T1000 (cell line): ENCODE measurements around the gene UTP25.
A peak's percentile ranks its signal among the peaks of the same experiment; 100 is the strongest.
"Not testable (repeated sequence)": the region's sequence is repeated elsewhere in the genome, so short reads cannot be mapped to it uniquely, and the experiment has no call there.

Experiments
- DNase-seq: peaks from one replicate; lab custom pipeline; 2025; ENCODE audit warnings: mixed read lengths; lab: John Stamatoyannopoulos, UW

UTP25 gene

GRCh38 chr1:209898851-209899250 is 71.1 kb downstream of the UTP25 start:
- DNase-seq: not testable (repeated sequence)

GRCh38 chr1:209899948-209900347 is 72.2 kb downstream of the UTP25 start:
- no peak for DNase-seq

- peak; percentile 28 for DNase-seq
Observed at GRCh38 chr1:209900734-209901133, 73.0 kb downstream of the UTP25 start.

- no peak for DNase-seq
Observed at GRCh38 chr1:209901211-209901610, 73.4 kb downstream of the UTP25 start.

- DNase-seq: not testable (repeated sequence)
Observed at GRCh38 chr1:209904774-209905173, 77.0 kb downstream of the UTP25 start.
